IMR-90 (cell line): ENCODE results near the gene PHACTR3. TPM values are rescaled to one million over a fixed set of nuclear protein-coding genes. Genes with fewer than 3 reads are reported as not detected.

ENCODE experiments used
- ATAC-seq: fragments of 200-7000 bp; cut with Tn5 transposase; 2 replicates; pipeline ENCODE4 v1.9.1; 2020; ENCODE audit warnings: low read depth, mild to moderate bottlenecking, moderate library complexity
- BruUV-seq: library from RNA; stranded (reverse); fragments of 400-500 nt; replicated peaks from 2 replicates; lab custom pipeline; 2021; lab: Mats Ljungman, UMichigan
- CTCF ChIA-PET: fragments of 300-600 bp; formaldehyde crosslinking; extraction: SDS; loops from one replicate; lab custom pipeline; 2021; ENCODE audit warnings: antibody characterized with exemption; lab: Yijun Ruan, JAX
- POLR2A ChIA-PET: fragments of 300-600 bp; sonication (Branson Sonifier 250); formaldehyde crosslinking; loops from one replicate; lab custom pipeline; 2022; ENCODE audit warnings: antibody characterized with exemption; ENCODE audit not compliant: unreplicated experiment; lab: Charles Lee
- DNase-seq: peaks from one replicate; pipeline ENCODE4 v3.0.0; 2013
- H2AFZ ChIP-seq: replicated peaks from 2 replicates; pipeline ENCODE3; 2013; ENCODE audit warnings: low read length, mild to moderate bottlenecking; ENCODE audit not compliant: poor library complexity
- H2AK5ac ChIP-seq: 2 replicates; pipeline ENCODE4 v1.6.1; 2013; ENCODE audit warnings: low read depth, low read length, inconsistent platforms
- H2AK9ac ChIP-seq: replicated peaks from 2 replicates; pipeline ENCODE3; 2013; ENCODE audit warnings: mild to moderate bottlenecking, low read depth, low read length, moderate library complexity; ENCODE audit not compliant: poor library complexity
- H2BK120ac ChIP-seq: 2 replicates; pipeline ENCODE4 v1.6.1; 2013; ENCODE audit warnings: low read depth, low read length, inconsistent platforms
- H2BK15ac ChIP-seq: 3 replicates; pipeline ENCODE4 v1.6.1; 2013; ENCODE audit warnings: low read depth, low read length, inconsistent platforms
- H2BK20ac ChIP-seq: 2 replicates; pipeline ENCODE4 v1.6.1; 2013; ENCODE audit warnings: low read depth, mild to moderate bottlenecking, inconsistent platforms, low read length, moderate library complexity
- H2BK5ac ChIP-seq: 2 replicates; pipeline ENCODE4 v1.6.1; 2013; ENCODE audit warnings: mild to moderate bottlenecking, low read depth, low read length, inconsistent platforms; ENCODE audit not compliant: poor library complexity, severe bottlenecking
- H3K14ac ChIP-seq: replicated peaks from 2 replicates; pipeline ENCODE4 v1.6.1; 2013; ENCODE audit warnings: low read depth, low read length, inconsistent platforms
- H3K18ac ChIP-seq: 2 replicates; pipeline ENCODE4 v1.6.1; 2013; ENCODE audit warnings: low read depth, low read length, control low read depth
- H3K23ac ChIP-seq: 2 replicates; pipeline ENCODE4 v1.6.1; 2013; ENCODE audit warnings: low read depth, low read length, inconsistent platforms
- H3K27ac ChIP-seq: 2 replicates; pipeline ENCODE4 v1.5.1; 2013; ENCODE audit warnings: mild to moderate bottlenecking, control low read depth, low read length; ENCODE audit not compliant: insufficient read depth
- H3K27me3 ChIP-seq: 2 replicates; pipeline ENCODE4 v1.6.1; 2013; ENCODE audit warnings: low read length; ENCODE audit not compliant: control insufficient read depth, insufficient read depth
- H3K36me3 ChIP-seq: 2 replicates; pipeline ENCODE4 v1.6.1; 2013; ENCODE audit warnings: low read length, mixed read lengths; ENCODE audit not compliant: control insufficient read depth, insufficient read depth
- H3K4ac ChIP-seq: 2 replicates; pipeline ENCODE4 v1.6.1; 2013; ENCODE audit warnings: low read depth, low read length, inconsistent platforms
- H3K4me1 ChIP-seq: 2 replicates; pipeline ENCODE4 v1.6.1; 2013; ENCODE audit warnings: low read length, mixed read lengths; ENCODE audit not compliant: control insufficient read depth, insufficient read depth
- H3K4me2 ChIP-seq: 2 replicates; pipeline ENCODE4 v1.6.1; 2013; ENCODE audit warnings: low read depth, mild to moderate bottlenecking, control low read depth, low read length, moderate library complexity
- H3K4me3 ChIP-seq: 2 replicates; pipeline ENCODE4 v1.5.1; 2013; ENCODE audit warnings: low read depth, mild to moderate bottlenecking, control low read depth, low read length, moderate library complexity; ENCODE audit not compliant: insufficient read depth
- H3K56ac ChIP-seq: 2 replicates; pipeline ENCODE4 v1.6.1; 2013; ENCODE audit warnings: low read length, inconsistent platforms; ENCODE audit not compliant: insufficient read depth; ENCODE audit errors: extremely low read depth
- H3K79me1 ChIP-seq, 2 experiments: 2 replicates each; pipeline ENCODE4 v1.6.1; 2013; ENCODE audit warnings: low read length in 2 of 2, inconsistent platforms in 1 of 2, low read depth in 1 of 2
- H3K9ac ChIP-seq: 2 replicates; pipeline ENCODE4 v1.6.1; 2013; ENCODE audit warnings: low read depth, low read length, control low read depth
- H3K9me1 ChIP-seq: 2 replicates; pipeline ENCODE4 v1.6.1; 2013; ENCODE audit warnings: low read length, inconsistent platforms; ENCODE audit not compliant: insufficient read depth
- H3K9me3 ChIP-seq: 2 replicates; pipeline ENCODE4 v1.6.1; 2013; ENCODE audit warnings: low read length; ENCODE audit not compliant: control insufficient read depth, insufficient read depth
- H4K20me1 ChIP-seq: 2 replicates; pipeline ENCODE4 v1.6.1; 2013; ENCODE audit warnings: low read length, inconsistent platforms; ENCODE audit not compliant: insufficient read depth
- H4K5ac ChIP-seq: 2 replicates; pipeline ENCODE4 v1.6.1; 2013; ENCODE audit warnings: mild to moderate bottlenecking, low read depth, low read length, control low read depth
- H4K8ac ChIP-seq, 2 experiments: 2 replicates each; pipeline ENCODE4 v1.6.1; 2013; ENCODE audit warnings: low read depth in 2 of 2, low read length in 2 of 2, control low read depth in 1 of 2, inconsistent platforms in 1 of 2
- H4K91ac ChIP-seq: 2 replicates; pipeline ENCODE4 v1.6.1; 2013; ENCODE audit warnings: low read depth, low read length, inconsistent platforms; ENCODE audit not compliant: insufficient read depth
- CEBPB ChIP-seq: IDR thresholded peaks from 2 replicates; pipeline ENCODE4 v1.6.1; 2012; ENCODE audit warnings: low read depth, low read length, improper control_type of control experiment
- FOS ChIP-seq: fragments of 150-350 bp; IDR thresholded peaks from 2 replicates; pipeline ENCODE4 v1.6.1; 2016; ENCODE audit warnings: low read depth, low read length
- MAFK ChIP-seq: IDR thresholded peaks from 2 replicates; pipeline ENCODE4 v1.6.1; 2012; ENCODE audit warnings: low read depth, low read length, improper control_type of control experiment
- POLR2A ChIP-seq: IDR thresholded peaks from 2 replicates; pipeline ENCODE4 v1.6.1; 2012; ENCODE audit warnings: mild to moderate bottlenecking, low read depth, low read length
- RAD21 ChIP-seq: IDR thresholded peaks from 2 replicates; pipeline ENCODE4 v1.6.1; 2012; ENCODE audit warnings: low read length, improper control_type of control experiment
- RCOR1 ChIP-seq: IDR thresholded peaks from 2 replicates; pipeline ENCODE4 v1.6.1; 2012; ENCODE audit warnings: mild to moderate bottlenecking, low read length, improper control_type of control experiment; ENCODE audit not compliant: insufficient replicate concordance
- SMC3 ChIP-seq: fragments of 150-350 bp; IDR thresholded peaks from 2 replicates; pipeline ENCODE4 v1.6.1; 2016; ENCODE audit warnings: low read depth, mild to moderate bottlenecking, antibody characterized with exemption, low read length, moderate library complexity
- WGBS, 2 experiments: methylation state at CpG; one replicate each; pipeline versions ENCODE4 v1.1.5 to v1.1.7; 2013; ENCODE audit warnings: missing lambda C conversion rate in 2 of 2; ENCODE audit not compliant: insufficient read length in 1 of 2; ENCODE audit errors: extremely low coverage in 2 of 2; 5-methylcytosine and 5-hydroxymethylcytosine counted together
- dilution Hi-C: fragments of 300-500 bp; cut with HindIII; formaldehyde crosslinking; loops from one replicate; pipeline ENCODE4 v1.14.3; 2018; ENCODE audit warnings: low sequenced_read_pairs; ENCODE audit not compliant: unreplicated experiment
- in situ Hi-C: fragments of 300-500 bp; cut with MboI; formaldehyde crosslinking; loops from 3 replicates; pipeline ENCODE4 v1.14.3; 2019; ENCODE audit warnings: low sequenced_read_pairs, inconsistent platforms, mixed read lengths
- intact Hi-C: fragments of 100-400 bp; cut with micrococcal nuclease; formaldehyde crosslinking; loops from 2 replicates; pipeline ENCODE4 v1.10.0; 2022
- polyA plus RNA-seq, 3 experiments: library from polyadenylated mRNA; depleted of rRNA; stranded (reverse); fragments of >200 nt; gene quantifications; 2 replicates each; pipeline ENCODE4 v1.2.3, GENCODE V29; 2012; ENCODE audit warnings: low replicate concordance in 1 of 3
- total RNA-seq: library from RNA; depleted of rRNA; stranded (reverse); fragments of >200 nt; gene quantifications from 2 replicates; pipeline ENCODE4 v1.2.3, GENCODE V29; 2012
- TF ChIP-seq, protein P1 (sequence below): fragments of 150-350 bp; IDR thresholded peaks from 2 replicates; pipeline ENCODE4 v1.6.1; 2016; ENCODE audit warnings: low read depth, mild to moderate bottlenecking, low read length, moderate library complexity, borderline replicate concordance

Gene PHACTR3
- total and polyA plus RNA-seq, 2 of the 4 experiments (the other 2 are of a cell fraction): not detected

DNA sequence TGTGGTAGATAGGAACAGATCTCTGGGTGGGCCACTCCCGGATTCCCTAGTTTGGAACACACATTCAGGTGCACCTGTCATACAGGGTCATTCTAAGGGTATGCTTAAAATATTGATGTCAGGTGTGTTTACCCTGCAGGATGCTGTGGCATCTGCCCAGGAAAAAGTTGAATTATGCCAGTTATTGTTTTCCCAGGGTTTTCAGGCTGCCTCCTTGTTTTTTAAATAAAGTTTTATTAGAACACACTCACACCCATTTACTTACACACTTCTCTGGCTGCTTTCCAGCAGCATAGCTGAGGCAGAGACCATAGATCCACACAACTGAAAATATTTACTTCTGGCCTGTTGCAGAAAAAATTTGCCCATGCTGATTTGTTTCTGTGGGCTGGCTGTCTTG is 76.5 kb downstream of the PHACTR3 start:
- Histone ChIP-seq H3K9ac (no peak overlapping the region), H2BK15ac (no peak overlapping the region), H3K56ac (no peak overlapping the region), H4K5ac (no peak overlapping the region), H3K14ac (no peak overlapping the region), H3K27ac (no peak overlapping the region), H2BK5ac (no peak overlapping the region), H3K9me3 (peaks cover 23% of the 10 kb centered on the region), H2BK120ac (no peak overlapping the region), H3K23ac (no peak overlapping the region), H3K27me3 (no peaks in the 10 kb centered on the region), H3K4ac (no peak overlapping the region), H3K79me1 (no peaks in the 10 kb centered on the region), H2BK20ac (no peak overlapping the region), H3K36me3 (no peaks in the 10 kb centered on the region), H3K4me2 (no peak overlapping the region), H4K20me1 (no peaks in the 10 kb centered on the region), H4K91ac (no peak overlapping the region), H3K4me1 (no peaks in the 10 kb centered on the region), H2AK5ac (no peak overlapping the region), H2AFZ (no peak overlapping the region), H4K8ac (no peak overlapping the region), H3K18ac (no peak overlapping the region), H3K9me1 (no peaks in the 10 kb centered on the region), H3K4me3 (no peak overlapping the region), H2AK9ac (no peak overlapping the region)
- CTCF ChIA-PET: no interaction called here
- no CpG with 5 or more reads among the region's 1 CpG for WGBS, 2 experiments
- DNase-seq: no peak
- intact Hi-C loops (no loop called here), dilution Hi-C loops (no loop called here), in situ Hi-C loops (no loop called here)
- no peak for TF ChIP-seq MAFK
- no peak for TF ChIP-seq RAD21
- no peak for TF ChIP-seq CEBPB
- TF ChIP-seq SMC3: no peak
- no peak for TF ChIP-seq RCOR1
- TF ChIP-seq, protein P1, sequence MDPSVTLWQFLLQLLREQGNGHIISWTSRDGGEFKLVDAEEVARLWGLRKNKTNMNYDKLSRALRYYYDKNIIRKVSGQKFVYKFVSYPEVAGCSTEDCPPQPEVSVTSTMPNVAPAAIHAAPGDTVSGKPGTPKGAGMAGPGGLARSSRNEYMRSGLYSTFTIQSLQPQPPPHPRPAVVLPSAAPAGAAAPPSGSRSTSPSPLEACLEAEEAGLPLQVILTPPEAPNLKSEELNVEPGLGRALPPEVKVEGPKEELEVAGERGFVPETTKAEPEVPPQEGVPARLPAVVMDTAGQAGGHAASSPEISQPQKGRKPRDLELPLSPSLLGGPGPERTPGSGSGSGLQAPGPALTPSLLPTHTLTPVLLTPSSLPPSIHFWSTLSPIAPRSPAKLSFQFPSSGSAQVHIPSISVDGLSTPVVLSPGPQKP: no peak
- no peak for TF ChIP-seq FOS
- no peak for TF ChIP-seq POLR2A
- no peak for ATAC-seq
- BruUV-seq: no TSS peak
- POLR2A ChIA-PET: no interaction called here
